ENCODE data around the gene ZNF135.

The ZNF135 gene

DNA sequence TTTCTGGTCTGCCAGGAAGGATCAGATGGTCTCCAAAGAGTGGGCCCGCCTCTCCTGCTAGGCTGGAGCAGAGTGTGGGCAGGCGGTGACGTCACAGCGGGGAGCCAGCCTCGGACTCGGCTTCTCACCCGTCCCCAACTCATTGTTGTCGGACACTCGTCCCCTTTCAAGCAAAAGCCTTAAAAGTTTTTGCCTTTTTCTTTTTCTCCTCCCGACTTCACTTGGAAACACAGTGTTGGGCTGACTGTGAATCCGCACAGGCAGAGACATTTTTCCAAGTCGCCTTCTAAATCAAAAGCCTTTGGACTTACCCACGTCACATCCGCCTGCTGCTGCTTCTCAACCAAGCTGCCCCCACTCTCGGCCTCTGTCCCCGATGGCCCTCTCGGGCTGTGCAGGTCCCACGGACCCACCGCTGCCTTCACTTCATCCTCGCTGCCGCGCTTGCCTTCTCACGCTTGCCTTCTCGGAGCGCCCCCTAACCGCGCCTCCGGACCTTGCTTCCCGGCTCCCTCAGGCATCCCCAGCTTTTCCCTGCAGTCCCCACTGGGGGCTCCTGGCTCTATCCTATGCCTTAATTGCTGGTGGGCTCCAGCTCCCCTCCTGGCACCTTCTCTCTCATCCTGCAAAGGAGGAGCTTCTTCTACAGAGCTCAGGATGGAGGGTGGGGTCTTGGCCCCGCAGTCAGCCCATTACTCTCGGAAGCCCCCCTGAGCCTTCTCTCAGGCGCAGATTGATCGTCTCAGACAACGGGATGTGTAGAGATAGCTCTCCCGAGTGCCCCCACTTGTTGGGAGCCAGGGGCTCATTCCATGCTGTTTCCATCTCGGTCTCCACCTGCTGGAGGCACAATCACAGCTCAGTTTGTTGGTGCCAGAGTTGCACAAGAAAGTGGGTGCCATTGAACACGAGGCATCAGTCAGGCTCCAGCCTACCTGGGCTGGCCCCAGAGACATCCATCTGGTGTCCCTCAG, 3.9 kb upstream of the ZNF135 start:
- H2BK12ac ChIP-seq (ENCODE audit: low read length): no peak overlapping the region
- no peak overlapping the region for H4K91ac ChIP-seq (ENCODE audit: low read depth, low read length, poor library complexity)
- no peak overlapping the region for H2BK15ac ChIP-seq (ENCODE audit: low read length)
- peaks cover 29 to 67% of the 10 kb centered on the region in 2 donors for H3K9me3 ChIP-seq (replicated peaks in 1 of 2; ENCODE audit: control insufficient read depth in 2 of 2, insufficient read depth in 1 of 2, low read depth in 1 of 2, low read length in 2 of 2)
- peaks cover 0 to 4% of the 10 kb centered on the region in 2 donors for H3K4me1 ChIP-seq (ENCODE audit: control insufficient read depth in 2 of 2, insufficient read depth in 1 of 2, low read depth in 1 of 2, low read length in 2 of 2)
- no peak overlapping the region for H2BK5ac ChIP-seq (ENCODE audit: low read length)
- no peak for DNase-seq (ENCODE audit: low spot score)
- no peaks in the 10 kb centered on the region for H3K36me3 ChIP-seq (replicated peaks in 1 of 2; ENCODE audit: control insufficient read depth in 2 of 2, insufficient read depth in 2 of 2, low read length in 2 of 2)
- no peak overlapping the region for H3K27ac ChIP-seq (replicated peaks; ENCODE audit: low read length)
- H2BK120ac ChIP-seq (ENCODE audit: low read depth, low read length): no peak overlapping the region
- no peak overlapping the region for H3K4ac ChIP-seq (ENCODE audit: low read length)
- peak overlapping the region; percentile 59 for H2AFZ ChIP-seq (ENCODE audit: low read length)
- peak overlapping the region in 1 of 2 donors; percentile 54 for H3K4me3 ChIP-seq (ENCODE audit: low read length in 2 of 2)
- H3K27me3 ChIP-seq (ENCODE audit: control insufficient read depth in 3 of 3, insufficient read depth in 3 of 3, low read depth in 1 of 3, low read length in 3 of 3): no peaks in the 10 kb centered on the region
- peak overlapping the region; percentile 16 for H3K18ac ChIP-seq (ENCODE audit: low read length)
- H4K8ac ChIP-seq (ENCODE audit: low read depth, low read length): no peak overlapping the region
- H3K4me2 ChIP-seq (ENCODE audit: insufficient read depth, low read length, poor library complexity, severe bottlenecking): no peak overlapping the region
- no peak overlapping the region for H2AK5ac ChIP-seq (ENCODE audit: low read depth, low read length)
- WGBS, 2 donors (ENCODE audit: extremely low coverage in 2 of 2, insufficient read length in 2 of 2, insufficient replicate concordance in 1 of 2): no CpG with 5 or more reads among the region's 37 CpGs
- no peak overlapping the region for H3K23ac ChIP-seq (ENCODE audit: low read depth, low read length, poor library complexity)
- no peak overlapping the region for H3K9ac ChIP-seq (ENCODE audit: low read depth, low read length, poor library complexity)
- H3K14ac ChIP-seq (ENCODE audit: low read length): no peak overlapping the region
- H3K79me1 ChIP-seq (ENCODE audit: low read depth, low read length): peaks cover 5% of the 10 kb centered on the region

DNA sequence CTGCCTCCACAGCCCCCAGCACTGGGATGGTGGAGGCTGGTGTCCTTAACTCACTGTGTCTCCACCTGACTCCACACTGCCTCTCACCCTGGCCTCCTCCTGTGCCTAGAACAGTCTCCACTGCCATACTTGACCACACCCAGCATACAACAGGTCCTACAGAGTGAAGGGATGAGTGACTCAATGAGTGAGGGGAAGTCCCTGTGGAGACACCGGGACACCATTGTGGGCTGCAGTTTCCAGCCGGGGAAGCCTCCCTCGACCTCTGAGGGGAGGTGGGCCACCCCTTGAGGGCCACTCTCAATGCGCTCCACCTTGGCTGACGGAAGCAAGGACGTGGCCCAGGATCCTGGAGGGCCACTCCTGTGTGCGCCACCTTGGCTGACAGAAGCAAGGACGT, 2.8 kb upstream of the ZNF135 start:
- peak overlapping the region; percentile 83 for H2BK15ac ChIP-seq (ENCODE audit: low read length)
- no peaks in the 10 kb centered on the region for H3K27me3 ChIP-seq (ENCODE audit: control insufficient read depth in 3 of 3, insufficient read depth in 3 of 3, low read depth in 1 of 3, low read length in 3 of 3)
- no CpG with 5 or more reads among the region's 8 CpGs for WGBS, 2 donors (ENCODE audit: extremely low coverage in 2 of 2, insufficient read length in 2 of 2, insufficient replicate concordance in 1 of 2)
- H2BK120ac ChIP-seq (ENCODE audit: low read depth, low read length): no peak overlapping the region
- H3K36me3 ChIP-seq (replicated peaks in 1 of 2; ENCODE audit: control insufficient read depth in 2 of 2, insufficient read depth in 2 of 2, low read length in 2 of 2): no peaks in the 10 kb centered on the region
- no peak overlapping the region for H2AFZ ChIP-seq (ENCODE audit: low read length)
- H3K27ac ChIP-seq (replicated peaks; ENCODE audit: low read length): no peak overlapping the region
- peak overlapping the region; percentile 22 for H3K18ac ChIP-seq (ENCODE audit: low read length)
- peak overlapping the region; percentile 41 for H2BK12ac ChIP-seq (ENCODE audit: low read length)
- H2BK5ac ChIP-seq (ENCODE audit: low read length): no peak overlapping the region
- DNase-seq (ENCODE audit: low spot score): no peak
- H3K23ac ChIP-seq (ENCODE audit: low read depth, low read length, poor library complexity): no peak overlapping the region
- no peak overlapping the region for H4K91ac ChIP-seq (ENCODE audit: low read depth, low read length, poor library complexity)
- no peak overlapping the region for H3K4me3 ChIP-seq (ENCODE audit: low read length in 2 of 2)
- H3K79me1 ChIP-seq (ENCODE audit: low read depth, low read length): peaks cover 5% of the 10 kb centered on the region
- H2AK5ac ChIP-seq (ENCODE audit: low read depth, low read length): peak overlapping the region; percentile 93
- H3K9me3 ChIP-seq (replicated peaks in 1 of 2; ENCODE audit: control insufficient read depth in 2 of 2, insufficient read depth in 1 of 2, low read depth in 1 of 2, low read length in 2 of 2): peaks cover 33 to 74% of the 10 kb centered on the region in 2 donors
- H3K4me1 ChIP-seq (ENCODE audit: control insufficient read depth in 2 of 2, insufficient read depth in 1 of 2, low read depth in 1 of 2, low read length in 2 of 2): peaks cover 0 to 4% of the 10 kb centered on the region in 2 donors
- H3K9ac ChIP-seq (ENCODE audit: low read depth, low read length, poor library complexity): no peak overlapping the region
- H3K4ac ChIP-seq (ENCODE audit: low read length): no peak overlapping the region
- H3K14ac ChIP-seq (ENCODE audit: low read length): no peak overlapping the region
- no peak overlapping the region for H4K8ac ChIP-seq (ENCODE audit: low read depth, low read length)
- no peak overlapping the region for H3K4me2 ChIP-seq (ENCODE audit: insufficient read depth, low read length, poor library complexity, severe bottlenecking)

DNA sequence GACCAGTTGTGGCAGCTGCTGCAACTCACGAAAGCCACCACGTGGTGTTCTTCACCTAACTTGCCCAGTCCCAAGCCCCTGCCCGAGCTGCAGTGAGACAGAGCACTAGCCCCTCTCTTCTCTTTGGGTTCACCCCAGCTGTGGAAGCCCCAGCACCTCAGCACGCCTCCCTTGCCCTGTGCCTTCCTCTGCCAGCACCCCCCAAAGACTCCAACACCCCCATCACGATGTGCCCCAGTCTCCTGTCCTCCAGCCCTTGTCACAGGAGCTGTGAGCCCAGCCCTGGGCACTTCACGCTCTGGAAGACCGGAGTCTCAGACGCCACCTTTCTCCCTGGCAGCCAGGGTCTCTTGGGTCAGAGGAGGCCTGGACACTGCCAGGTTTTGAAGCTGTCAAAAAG, 2.2 kb upstream of the ZNF135 start:
- Histone ChIP-seq H2BK15ac (ENCODE audit: low read length) (peak overlapping the region; percentile 54), H3K4me3 (ENCODE audit: low read length in 2 of 2) (no peak overlapping the region), H4K8ac (ENCODE audit: low read depth, low read length) (no peak overlapping the region), H2AK5ac (ENCODE audit: low read depth, low read length) (peak overlapping the region; percentile 79), H3K4me2 (ENCODE audit: insufficient read depth, low read length, poor library complexity, severe bottlenecking) (no peak overlapping the region), H2AFZ (ENCODE audit: low read length) (no peak overlapping the region), H2BK12ac (ENCODE audit: low read length) (no peak overlapping the region), H3K27ac (replicated peaks; ENCODE audit: low read length) (no peak overlapping the region), H3K4me1 (ENCODE audit: control insufficient read depth in 2 of 2, insufficient read depth in 1 of 2, low read depth in 1 of 2, low read length in 2 of 2) (peaks cover 0 to 4% of the 10 kb centered on the region in 2 donors), H3K9me3 (replicated peaks in 1 of 2; ENCODE audit: control insufficient read depth in 2 of 2, insufficient read depth in 1 of 2, low read depth in 1 of 2, low read length in 2 of 2) (peaks cover 29 to 73% of the 10 kb centered on the region in 2 donors), H3K18ac (ENCODE audit: low read length) (no peak overlapping the region), H3K23ac (ENCODE audit: low read depth, low read length, poor library complexity) (no peak overlapping the region), H2BK120ac (ENCODE audit: low read depth, low read length) (no peak overlapping the region), H3K4ac (ENCODE audit: low read length) (no peak overlapping the region), H3K79me1 (ENCODE audit: low read depth, low read length) (peaks cover 5% of the 10 kb centered on the region), H3K36me3 (replicated peaks in 1 of 2; ENCODE audit: control insufficient read depth in 2 of 2, insufficient read depth in 2 of 2, low read length in 2 of 2) (no peaks in the 10 kb centered on the region), H2BK5ac (ENCODE audit: low read length) (no peak overlapping the region), H3K9ac (ENCODE audit: low read depth, low read length, poor library complexity) (no peak overlapping the region), H4K91ac (ENCODE audit: low read depth, low read length, poor library complexity) (no peak overlapping the region), H3K14ac (ENCODE audit: low read length) (peak overlapping the region; percentile 14), H3K27me3 (ENCODE audit: control insufficient read depth in 3 of 3, insufficient read depth in 3 of 3, low read depth in 1 of 3, low read length in 3 of 3) (no peaks in the 10 kb centered on the region)
- no peak for DNase-seq (ENCODE audit: low spot score)
- no CpG with 5 or more reads among the region's 8 CpGs for WGBS, 2 donors (ENCODE audit: extremely low coverage in 2 of 2, insufficient read length in 2 of 2, insufficient replicate concordance in 1 of 2)

DNA sequence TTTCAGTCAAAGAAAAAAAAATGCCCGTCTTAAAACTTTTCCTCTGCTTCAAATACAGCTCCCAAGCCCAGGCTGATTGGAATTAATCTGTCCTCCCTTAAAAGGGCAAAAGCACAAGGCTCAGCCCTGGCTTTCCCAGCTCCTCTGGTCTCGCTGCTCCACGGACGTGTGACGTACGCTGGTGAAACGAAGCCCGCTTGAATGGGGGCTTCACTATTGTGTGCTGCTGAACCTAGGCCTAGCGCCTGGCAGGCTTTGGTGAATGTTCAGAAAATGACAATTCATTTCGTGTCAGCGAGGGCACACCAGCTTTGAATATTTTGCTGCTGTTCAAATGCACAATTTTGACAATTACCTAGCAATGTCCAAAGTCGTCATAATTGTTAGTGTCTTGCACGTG, 615 bp upstream of the ZNF135 start:
- Histone ChIP-seq H2BK120ac (ENCODE audit: low read depth, low read length) (no peak overlapping the region), H3K4me2 (ENCODE audit: insufficient read depth, low read length, poor library complexity, severe bottlenecking) (no peak overlapping the region), H3K36me3 (replicated peaks in 1 of 2; ENCODE audit: control insufficient read depth in 2 of 2, insufficient read depth in 2 of 2, low read length in 2 of 2) (no peaks in the 10 kb centered on the region), H2BK5ac (ENCODE audit: low read length) (no peak overlapping the region), H3K79me1 (ENCODE audit: low read depth, low read length) (peaks cover 5% of the 10 kb centered on the region), H4K8ac (ENCODE audit: low read depth, low read length) (no peak overlapping the region), H3K23ac (ENCODE audit: low read depth, low read length, poor library complexity) (no peak overlapping the region), H2AK5ac (ENCODE audit: low read depth, low read length) (no peak overlapping the region), H3K27ac (replicated peaks; ENCODE audit: low read length) (no peak overlapping the region), H4K91ac (ENCODE audit: low read depth, low read length, poor library complexity) (no peak overlapping the region), H3K4me3 (ENCODE audit: low read length in 2 of 2) (peak overlapping the region in 1 of 2 donors; percentile 25), H2BK15ac (ENCODE audit: low read length) (no peak overlapping the region), H2BK12ac (ENCODE audit: low read length) (no peak overlapping the region), H3K9ac (ENCODE audit: low read depth, low read length, poor library complexity) (no peak overlapping the region), H2AFZ (ENCODE audit: low read length) (peak overlapping the region; percentile 91), H3K18ac (ENCODE audit: low read length) (no peak overlapping the region), H3K4ac (ENCODE audit: low read length) (no peak overlapping the region), H3K4me1 (ENCODE audit: control insufficient read depth in 2 of 2, insufficient read depth in 1 of 2, low read depth in 1 of 2, low read length in 2 of 2) (peaks cover 0 to 4% of the 10 kb centered on the region in 2 donors), H3K14ac (ENCODE audit: low read length) (no peak overlapping the region), H3K9me3 (replicated peaks in 1 of 2; ENCODE audit: control insufficient read depth in 2 of 2, insufficient read depth in 1 of 2, low read depth in 1 of 2, low read length in 2 of 2) (peaks cover 22 to 68% of the 10 kb centered on the region in 2 donors), H3K27me3 (ENCODE audit: control insufficient read depth in 3 of 3, insufficient read depth in 3 of 3, low read depth in 1 of 3, low read length in 3 of 3) (no peaks in the 10 kb centered on the region)
- no CpG with 5 or more reads among the region's 13 CpGs for WGBS, 2 donors (ENCODE audit: extremely low coverage in 2 of 2, insufficient read length in 2 of 2, insufficient replicate concordance in 1 of 2)
- no peak for DNase-seq (ENCODE audit: low spot score)
